K562 (cell line): ENCODE results near the gene SLC30A4. TPM values are rescaled to one million over a fixed set of nuclear protein-coding genes. Genes with fewer than 3 reads are reported as not detected.
A peak's percentile ranks its signal among the peaks of the same experiment; 100 is the strongest.

Experiments
- CCAR2 ChIP-seq: fragments of 200-400 bp; formaldehyde crosslinking; IDR thresholded peaks from 2 replicates; pipeline ENCODE4 v1.6.1; 2017; ENCODE audit warnings: mild to moderate bottlenecking, low read depth, low read length
- HNRNPH1 ChIP-seq: fragments of 200-400 bp; formaldehyde crosslinking; optimal IDR thresholded peaks from 2 replicates; pipeline ENCODE3; 2017; ENCODE audit warnings: low read depth, mild to moderate bottlenecking, low read length, moderate library complexity
- SOX6 ChIP-seq: fragments of 450-650 bp; IDR thresholded peaks from 2 replicates; pipeline ENCODE4 v1.6.1; 2014; ENCODE audit warnings: mild to moderate bottlenecking
- ZNF253 ChIP-seq: fragments of 250-450 bp; sonication (Bioruptor Pico); conservative IDR thresholded peaks from 2 replicates; pipeline ENCODE4 v1.6.1; 2021; ENCODE audit warnings: mild to moderate bottlenecking
- polyA plus RNA-seq, 8 experiments: library from polyadenylated mRNA; depleted of rRNA in 4 of 8; stranded (reverse) in 5 of 8; unstranded in 3 of 8; fragments of >200 nt; fragmentation: Nextera tagmentation in 2 of 8; fragmentation: Illumina TruSeq in 1 of 8; extraction: Ambion mirVana in 2 of 8; extraction: Trizol in 1 of 8; gene quantifications; 2 replicates each; pipeline versions ENCODE4 v1.2.1 to v1.2.3, GENCODE V29; 2011 to 2014; ENCODE audit warnings: inconsistent platforms in 1 of 8, missing spikeins in 1 of 8
- total RNA-seq, 7 experiments: library from RNA; depleted of rRNA in 6 of 7; stranded (reverse); fragments of >200 nt in 6 of 7; fragmentation: Illumina TruSeq in 2 of 7; extraction: Trizol in 2 of 7; gene quantifications; 2 replicates each; pipeline versions ENCODE4 v1.2.1 to v1.2.3, GENCODE V29; 2011 to 2021; ENCODE audit warnings: low replicate concordance in 1 of 7
- TF ChIP-seq, protein P1 (sequence below), 3 experiments: fragments of 200-800 bp in 1 of 3; fragments of 250-450 bp in 1 of 3; fragments of 450-650 bp in 1 of 3; sonication (Bioruptor Pico) in 1 of 3; sonication (Bioruptor generic) in 1 of 3; formaldehyde crosslinking in 1 of 3; IDR thresholded peaks; 2 replicates each; pipeline versions ENCODE4 v1.6.1 to v1.8.0; 2016 to 2022; ENCODE audit warnings: mild to moderate bottlenecking in 2 of 3, missing genetic modification characterization in 2 of 3, missing compliant biosample characterization in 1 of 3, moderate library complexity in 1 of 3
- TF ChIP-seq, protein P2 (sequence below): fragments of 450-650 bp; conservative IDR thresholded peaks from 2 replicates; pipeline ENCODE4 v1.6.1; 2016; ENCODE audit warnings: missing genetic modification characterization, low read depth, mild to moderate bottlenecking, missing compliant biosample characterization, moderate library complexity

Gene SLC30A4
- total and polyA plus RNA-seq, 9 of the 15 experiments (the other 6 are each of a cell fraction or from before 2014, with no cell fraction given): 0.21 to 0.73 (median 0.36) TPM

DNA sequence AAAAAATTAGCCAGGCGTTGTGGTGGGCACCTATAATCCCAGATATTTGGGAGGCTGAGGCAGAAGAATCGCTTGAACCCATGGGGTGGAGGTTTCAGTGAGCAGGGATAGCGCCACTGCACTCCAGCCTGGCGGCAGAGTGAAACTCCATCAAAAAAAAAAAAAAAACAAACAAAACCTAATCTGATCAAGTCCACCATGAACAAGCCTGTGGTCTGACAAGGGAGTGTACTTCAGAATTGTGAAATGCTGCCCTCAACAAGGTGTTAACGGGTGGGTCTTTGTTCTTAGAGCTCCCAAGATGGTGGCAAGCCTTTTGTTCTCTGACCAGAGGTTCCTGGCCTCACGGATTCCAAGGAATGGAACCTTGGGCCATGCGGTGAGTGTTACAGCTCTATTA, 24.2 kb upstream of the SLC30A4 start (continued):
- TF ChIP-seq, protein P1, sequence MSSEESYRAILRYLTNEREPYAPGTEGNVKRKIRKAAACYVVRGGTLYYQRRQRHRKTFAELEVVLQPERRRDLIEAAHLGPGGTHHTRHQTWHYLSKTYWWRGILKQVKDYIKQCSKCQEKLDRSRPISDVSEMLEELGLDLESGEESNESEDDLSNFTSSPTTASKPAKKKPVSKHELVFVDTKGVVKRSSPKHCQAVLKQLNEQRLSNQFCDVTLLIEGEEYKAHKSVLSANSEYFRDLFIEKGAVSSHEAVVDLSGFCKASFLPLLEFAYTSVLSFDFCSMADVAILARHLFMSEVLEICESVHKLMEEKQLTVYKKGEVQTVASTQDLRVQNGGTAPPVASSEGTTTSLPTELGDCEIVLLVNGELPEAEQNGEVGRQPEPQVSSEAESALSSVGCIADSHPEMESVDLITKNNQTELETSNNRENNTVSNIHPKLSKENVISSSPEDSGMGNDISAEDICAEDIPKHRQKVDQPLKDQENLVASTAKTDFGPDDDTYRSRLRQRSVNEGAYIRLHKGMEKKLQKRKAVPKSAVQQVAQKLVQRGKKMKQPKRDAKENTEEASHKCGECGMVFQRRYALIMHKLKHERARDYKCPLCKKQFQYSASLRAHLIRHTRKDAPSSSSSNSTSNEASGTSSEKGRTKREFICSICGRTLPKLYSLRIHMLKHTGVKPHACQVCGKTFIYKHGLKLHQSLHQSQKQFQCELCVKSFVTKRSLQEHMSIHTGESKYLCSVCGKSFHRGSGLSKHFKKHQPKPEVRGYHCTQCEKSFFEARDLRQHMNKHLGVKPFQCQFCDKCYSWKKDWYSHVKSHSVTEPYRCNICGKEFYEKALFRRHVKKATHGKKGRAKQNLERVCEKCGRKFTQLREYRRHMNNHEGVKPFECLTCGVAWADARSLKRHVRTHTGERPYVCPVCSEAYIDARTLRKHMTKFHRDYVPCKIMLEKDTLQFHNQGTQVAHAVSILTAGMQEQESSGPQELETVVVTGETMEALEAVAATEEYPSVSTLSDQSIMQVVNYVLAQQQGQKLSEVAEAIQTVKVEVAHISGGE (CRISPR knock-in tag; IDR thresholded peaks at IDR 0.05): peak in 1 of 3 experiments; percentile 23; a peak in 1 of 6 replicates
- TF ChIP-seq, protein P2, sequence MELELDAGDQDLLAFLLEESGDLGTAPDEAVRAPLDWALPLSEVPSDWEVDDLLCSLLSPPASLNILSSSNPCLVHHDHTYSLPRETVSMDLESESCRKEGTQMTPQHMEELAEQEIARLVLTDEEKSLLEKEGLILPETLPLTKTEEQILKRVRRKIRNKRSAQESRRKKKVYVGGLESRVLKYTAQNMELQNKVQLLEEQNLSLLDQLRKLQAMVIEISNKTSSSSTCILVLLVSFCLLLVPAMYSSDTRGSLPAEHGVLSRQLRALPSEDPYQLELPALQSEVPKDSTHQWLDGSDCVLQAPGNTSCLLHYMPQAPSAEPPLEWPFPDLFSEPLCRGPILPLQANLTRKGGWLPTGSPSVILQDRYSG (tag): 0 out of 2 replicates have a peak, but pooled peaks have one; percentile 61
- TF ChIP-seq SOX6 (peak; percentile 58; the same call in 1 of the 2 replicates), HNRNPH1 (no peak), CCAR2 (no peak), ZNF253 (CRISPR knock-in tag) (no peak)
